H9 (cell line): ENCODE data around the gene PBX4. TPM values are rescaled to one million over a fixed set of nuclear protein-coding genes. Genes with fewer than 3 reads are reported as not detected.
A peak's percentile ranks its signal among the peaks of the same experiment; 100 is the strongest.

Source experiments
- DNase-seq: peaks from one replicate; pipeline ENCODE4 v3.0.0-alpha.2; 2017
- H2AFZ ChIP-seq: one replicate; pipeline ENCODE4 v1.6.1; 2013; ENCODE audit warnings: mild to moderate bottlenecking, low read length, control low read depth, moderate library complexity
- H2AK5ac ChIP-seq: 2 replicates; pipeline ENCODE4 v1.6.1; 2013; ENCODE audit warnings: low read length, control low read depth, mixed read lengths; ENCODE audit not compliant: insufficient read length
- H2BK120ac ChIP-seq: one replicate; pipeline ENCODE4 v1.6.1; 2013; ENCODE audit warnings: low read depth, mild to moderate bottlenecking, low read length, control low read depth, inconsistent platforms; ENCODE audit not compliant: poor library complexity, severe bottlenecking
- H2BK12ac ChIP-seq: 2 replicates; pipeline ENCODE4 v1.6.1; 2013; ENCODE audit warnings: low read length, control low read depth, mixed read lengths, low read depth; ENCODE audit not compliant: insufficient read length
- H2BK15ac ChIP-seq: 2 replicates; pipeline ENCODE4 v1.6.1; 2013; ENCODE audit warnings: low read depth, low read length, control low read depth
- H2BK20ac ChIP-seq: one replicate; pipeline ENCODE4 v1.6.1; 2013; ENCODE audit warnings: low read depth, mild to moderate bottlenecking, low read length, control low read depth, inconsistent platforms; ENCODE audit not compliant: poor library complexity, severe bottlenecking
- H2BK5ac ChIP-seq: 2 replicates; pipeline ENCODE4 v1.6.1; 2013; ENCODE audit warnings: low read length, control low read depth, mixed read lengths; ENCODE audit not compliant: insufficient read length
- H3K14ac ChIP-seq: 2 replicates; pipeline ENCODE4 v1.6.1; 2013; ENCODE audit warnings: low read length, control low read depth; ENCODE audit not compliant: insufficient read depth
- H3K18ac ChIP-seq: 2 replicates; pipeline ENCODE4 v1.6.1; 2013; ENCODE audit warnings: low read depth, mild to moderate bottlenecking, mixed read lengths, low read length, control low read depth; ENCODE audit not compliant: insufficient read length
- H3K23ac ChIP-seq: 2 replicates; pipeline ENCODE4 v1.6.1; 2013; ENCODE audit warnings: low read length, control low read depth, mixed read lengths, low read depth; ENCODE audit not compliant: insufficient read length
- H3K23me2 ChIP-seq: 2 replicates; pipeline ENCODE4 v1.6.1; 2013; ENCODE audit warnings: low read depth, mild to moderate bottlenecking, mixed read lengths, low read length, control low read depth; ENCODE audit not compliant: insufficient read length, poor library complexity, severe bottlenecking
- H3K27ac ChIP-seq: 2 replicates; pipeline ENCODE4 v1.5.1; 2013; ENCODE audit warnings: low read length, control low read depth, mixed read lengths, low read depth; ENCODE audit not compliant: insufficient read length
- H3K27me3 ChIP-seq: 2 replicates; pipeline ENCODE4 v1.6.1; 2013; ENCODE audit warnings: low read length, control low read depth, inconsistent platforms; ENCODE audit not compliant: insufficient read depth
- H3K4ac ChIP-seq: 2 replicates; pipeline ENCODE4 v1.6.1; 2013; ENCODE audit warnings: low read depth, mild to moderate bottlenecking, control low read depth, inconsistent platforms, low read length, moderate library complexity
- H3K4me1 ChIP-seq: 2 replicates; pipeline ENCODE4 v1.6.1; 2013; ENCODE audit warnings: low read length, control low read depth, inconsistent platforms; ENCODE audit not compliant: insufficient read depth
- H3K4me2 ChIP-seq: 2 replicates; pipeline ENCODE4 v1.6.1; 2013; ENCODE audit warnings: low read length, control low read depth, mixed read lengths; ENCODE audit not compliant: insufficient read length, insufficient read depth
- H3K56ac ChIP-seq: 2 replicates; pipeline ENCODE4 v1.6.1; 2013; ENCODE audit warnings: low read depth, mild to moderate bottlenecking, mixed read lengths, low read length, control low read depth; ENCODE audit not compliant: insufficient read length
- H3K79me1 ChIP-seq: 2 replicates; pipeline ENCODE4 v1.6.1; 2013; ENCODE audit warnings: low read depth, mild to moderate bottlenecking, moderate library complexity, low read length, control low read depth, inconsistent platforms; ENCODE audit not compliant: insufficient read depth, poor library complexity, severe bottlenecking
- H3K79me2 ChIP-seq: 2 replicates; pipeline ENCODE4 v1.6.1; 2013; ENCODE audit warnings: low read length, control low read depth, inconsistent platforms; ENCODE audit not compliant: insufficient read depth
- H3K9ac ChIP-seq: 2 replicates; pipeline ENCODE4 v1.6.1; 2013; ENCODE audit warnings: low read length, control low read depth, mixed read lengths; ENCODE audit not compliant: insufficient read length; ENCODE audit errors: extremely low read depth
- H3K9me3 ChIP-seq: one replicate; pipeline ENCODE4 v1.6.1; 2013; ENCODE audit warnings: low read depth, low read length, inconsistent platforms; ENCODE audit not compliant: control insufficient read depth
- H3T11ph ChIP-seq: one replicate; pipeline ENCODE4 v1.6.1; 2013; ENCODE audit warnings: mild to moderate bottlenecking, low read length, control low read depth, inconsistent platforms
- H4K20me1 ChIP-seq: one replicate; pipeline ENCODE4 v1.6.1; 2013; ENCODE audit not compliant: control insufficient read depth, insufficient read length, insufficient read depth
- H4K5ac ChIP-seq: 2 replicates; pipeline ENCODE4 v1.6.1; 2013; ENCODE audit warnings: low read depth, mild to moderate bottlenecking, mixed read lengths, low read length, control low read depth; ENCODE audit not compliant: insufficient read length
- H4K8ac ChIP-seq: replicated peaks from 2 replicates; pipeline ENCODE4 v1.6.1; 2013; ENCODE audit warnings: low read length, control low read depth, mixed read lengths, low read depth; ENCODE audit not compliant: insufficient read length
- H4K91ac ChIP-seq: 2 replicates; pipeline ENCODE4 v1.6.1; 2013; ENCODE audit warnings: low read depth, mild to moderate bottlenecking, moderate library complexity, mixed read lengths, low read length, control low read depth; ENCODE audit not compliant: insufficient read length
- H3K27ac Mint-ChIP-seq, 3 experiments: 2 replicates in 2 of 3; 3 replicates in 1 of 3; pipeline ENCODE4 v1.8.0; 2020 to 2021; ENCODE audit warnings: mixed read lengths in 3 of 3, mild to moderate bottlenecking in 1 of 3, moderate library complexity in 1 of 3
- H3K27me3 Mint-ChIP-seq: 2 replicates; pipeline ENCODE4 v1.8.0; 2021; ENCODE audit warnings: low read depth, mild to moderate bottlenecking, moderate library complexity, mixed read lengths
- H3K36me3 Mint-ChIP-seq, 3 experiments: 2 replicates in 2 of 3; 3 replicates in 1 of 3; pipeline ENCODE4 v1.8.0; 2020 to 2021; ENCODE audit warnings: low read depth in 3 of 3, mixed read lengths in 3 of 3; ENCODE audit not compliant: insufficient read depth in 1 of 3
- H3K4me1 Mint-ChIP-seq, 2 experiments: 2 replicates each; pipeline ENCODE4 v1.8.0; 2020; ENCODE audit warnings: mixed read lengths in 2 of 2
- H3K4me3 Mint-ChIP-seq, 2 experiments: 2 replicates in 1 of 2; 3 replicates in 1 of 2; pipeline ENCODE4 v1.8.0; 2020 to 2021; ENCODE audit warnings: mild to moderate bottlenecking in 2 of 2, mixed read lengths in 2 of 2, moderate library complexity in 1 of 2
- H3K9me3 Mint-ChIP-seq, 2 experiments: 2 replicates in 1 of 2; 3 replicates in 1 of 2; pipeline ENCODE4 v1.8.0; 2020; ENCODE audit warnings: mild to moderate bottlenecking in 2 of 2, mixed read lengths in 2 of 2, moderate library complexity in 1 of 2
- WGBS: extraction: QIAGEN DNeasy Blood & Tissue Kit; methylation state at CpG from one replicate; pipeline ENCODE4 v1.1.7; 2013; ENCODE audit warnings: missing lambda C conversion rate, low lambda C conversion rate, mixed read lengths; ENCODE audit not compliant: insufficient read length; ENCODE audit errors: extremely low coverage; 5-methylcytosine and 5-hydroxymethylcytosine counted together
- total RNA-seq: library from RNA; stranded (reverse); gene quantifications from 2 replicates; pipeline ENCODE4 v1.2.1, GENCODE V29; 2021
- TF ChIP-seq, protein P1 (sequence below): fragments of 200-600 bp; sonication (generic); conservative IDR thresholded peaks from 3 replicates; pipeline ENCODE4 v1.8.0; 2021; ENCODE audit warnings: antibody characterized with exemption, mild to moderate bottlenecking

The PBX4 gene
- total RNA-seq, 1 experiment from 2014 or later = 3.3 TPM

DNA sequence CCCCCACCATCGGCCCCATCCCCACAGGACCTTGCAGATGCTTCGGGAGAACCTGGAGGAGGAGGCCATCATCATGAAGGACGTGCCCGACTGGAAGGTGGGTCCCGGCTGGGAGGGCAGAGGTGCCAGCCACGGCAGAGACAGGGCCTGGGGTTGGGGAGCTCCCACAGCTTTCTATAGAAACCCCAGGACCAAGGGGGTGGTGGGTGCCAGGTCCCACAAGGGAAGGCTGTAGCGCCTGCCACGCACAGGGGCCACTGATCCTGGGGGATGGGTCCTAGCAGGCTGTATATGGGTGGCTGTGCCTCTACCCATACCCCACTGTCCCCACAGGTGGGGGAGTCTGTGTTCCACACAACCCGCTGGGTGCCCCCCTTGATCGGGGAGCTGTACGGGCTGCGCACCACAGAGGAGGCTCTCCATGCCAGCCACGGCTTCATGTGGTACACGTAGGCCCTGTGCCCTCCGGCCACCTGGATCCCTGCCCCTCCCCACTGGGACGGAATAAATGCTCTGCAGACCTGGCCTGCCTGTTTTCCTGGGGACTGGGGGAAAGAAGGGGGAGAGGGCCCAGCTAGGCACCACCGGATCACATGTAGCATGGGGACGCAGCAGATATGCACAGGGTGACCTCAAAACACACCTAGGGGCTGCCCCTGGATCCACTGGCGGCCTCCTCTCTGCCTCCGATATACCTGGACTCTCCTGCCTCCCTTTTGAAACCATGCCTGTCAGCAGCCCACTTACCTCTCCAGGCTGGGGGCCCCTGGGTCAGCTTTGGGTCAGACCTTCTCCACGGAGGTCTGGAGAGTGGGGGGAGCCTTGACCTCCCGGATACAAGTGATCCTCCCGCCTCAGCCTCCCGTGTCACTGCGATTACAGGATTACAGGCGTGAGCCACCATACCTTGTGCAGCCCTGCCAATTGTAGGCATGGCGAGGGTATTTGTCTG lies 90.5 kb downstream of the PBX4 start:
- no peak overlapping the region for H2BK12ac ChIP-seq
- H3K27me3 ChIP-seq = no peaks in the 10 kb centered on the region
- DNase-seq = peak; percentile 28
- H3K18ac ChIP-seq = no peak overlapping the region
- no peak overlapping the region for H4K91ac ChIP-seq
- H3K9ac ChIP-seq = no peak overlapping the region
- peaks cover 13 to 63% (median 47%) of the 10 kb centered on the region in 3 experiments; a peak in 6 of 7 replicates for H3K36me3 Mint-ChIP-seq
- peaks cover 3% of the 10 kb centered on the region for H4K20me1 ChIP-seq
- H2BK120ac ChIP-seq = no peak overlapping the region
- no peak overlapping the region for H3T11ph ChIP-seq
- H3K23me2 ChIP-seq = no peaks in the 10 kb centered on the region
- no peak overlapping the region for H4K8ac ChIP-seq
- no peak overlapping the region for H3K4me2 ChIP-seq
- H2BK20ac ChIP-seq = no peak overlapping the region
- peaks cover 1% of the 10 kb centered on the region; the same call in 1 of the 2 replicates for H3K27me3 Mint-ChIP-seq
- H3K23ac ChIP-seq = no peak overlapping the region
- no peak overlapping the region for H4K5ac ChIP-seq
- WGBS = no CpG with 5 or more reads among the region's 27 CpGs
- H2BK15ac ChIP-seq = no peak overlapping the region
- H2AK5ac ChIP-seq = no peak overlapping the region
- H2BK5ac ChIP-seq = no peak overlapping the region
- no peaks in the 10 kb centered on the region for H3K4me1 ChIP-seq
- no peak overlapping the region for H3K56ac ChIP-seq
- peaks cover 13 to 31% of the 10 kb centered on the region in 2 experiments for H3K4me1 Mint-ChIP-seq
- H3K14ac ChIP-seq = no peak overlapping the region
- no peaks in the 10 kb centered on the region for H3K9me3 ChIP-seq
- TF ChIP-seq, protein P1, sequence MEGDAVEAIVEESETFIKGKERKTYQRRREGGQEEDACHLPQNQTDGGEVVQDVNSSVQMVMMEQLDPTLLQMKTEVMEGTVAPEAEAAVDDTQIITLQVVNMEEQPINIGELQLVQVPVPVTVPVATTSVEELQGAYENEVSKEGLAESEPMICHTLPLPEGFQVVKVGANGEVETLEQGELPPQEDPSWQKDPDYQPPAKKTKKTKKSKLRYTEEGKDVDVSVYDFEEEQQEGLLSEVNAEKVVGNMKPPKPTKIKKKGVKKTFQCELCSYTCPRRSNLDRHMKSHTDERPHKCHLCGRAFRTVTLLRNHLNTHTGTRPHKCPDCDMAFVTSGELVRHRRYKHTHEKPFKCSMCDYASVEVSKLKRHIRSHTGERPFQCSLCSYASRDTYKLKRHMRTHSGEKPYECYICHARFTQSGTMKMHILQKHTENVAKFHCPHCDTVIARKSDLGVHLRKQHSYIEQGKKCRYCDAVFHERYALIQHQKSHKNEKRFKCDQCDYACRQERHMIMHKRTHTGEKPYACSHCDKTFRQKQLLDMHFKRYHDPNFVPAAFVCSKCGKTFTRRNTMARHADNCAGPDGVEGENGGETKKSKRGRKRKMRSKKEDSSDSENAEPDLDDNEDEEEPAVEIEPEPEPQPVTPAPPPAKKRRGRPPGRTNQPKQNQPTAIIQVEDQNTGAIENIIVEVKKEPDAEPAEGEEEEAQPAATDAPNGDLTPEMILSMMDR = no peak
- H3K79me1 ChIP-seq = peaks cover 5% of the 10 kb centered on the region
- H3K27ac ChIP-seq = no peak overlapping the region
- no peak overlapping the region for H3K4me3 Mint-ChIP-seq
- H2AFZ ChIP-seq = no peak overlapping the region
- no peaks in the 10 kb centered on the region for H3K9me3 Mint-ChIP-seq
- H3K79me2 ChIP-seq = no peaks in the 10 kb centered on the region
- no peak overlapping the region for H3K27ac Mint-ChIP-seq
- no peak overlapping the region for H3K4ac ChIP-seq
